ENCODE measurements around the gene PKDREJ.

Gene PKDREJ

GRCh38 chr22:46260038-46260437 is 3.1 kb downstream of the PKDREJ start:
- TF ChIP-seq TAF1 (IDR thresholded peaks at IDR 0.05; ENCODE audit: borderline replicate concordance, insufficient read depth, low read length), result no peak
- TF ChIP-seq SIN3A (IDR thresholded peaks at IDR 0.05; ENCODE audit: borderline replicate concordance, insufficient read depth, low read length), result no peak
- TF ChIP-seq POLR2AphosphoS5 (IDR thresholded peaks at IDR 0.05; ENCODE audit: low read depth, low read length), result no peak
- TF ChIP-seq FOXP2 (optimal IDR thresholded peaks at IDR 0.05; ENCODE audit: borderline replicate concordance, extremely low read depth, extremely low read length, insufficient read depth), result no peak
- TF ChIP-seq REST (IDR thresholded peaks at IDR 0.05; ENCODE audit: insufficient read depth in 1 of 2, low read depth in 2 of 2, low read length in 2 of 2), result no peak

GRCh38 chr22:46259374-46259773 is 3.8 kb downstream of the PKDREJ start:
- TF ChIP-seq POLR2AphosphoS5 (IDR thresholded peaks at IDR 0.05; ENCODE audit: low read depth, low read length), result no peak

GRCh38 chr22:46256358-46256958 is 6.7 kb downstream of the PKDREJ start:
- TF ChIP-seq REST (IDR thresholded peaks at IDR 0.05; ENCODE audit: insufficient read depth in 1 of 2, low read depth in 2 of 2, low read length in 2 of 2) (no peak), TAF1 (IDR thresholded peaks at IDR 0.05; ENCODE audit: borderline replicate concordance, insufficient read depth, low read length) (no peak), SIN3A (IDR thresholded peaks at IDR 0.05; ENCODE audit: borderline replicate concordance, insufficient read depth, low read length) (no peak), POLR2AphosphoS5 (IDR thresholded peaks at IDR 0.05; ENCODE audit: low read depth, low read length) (no peak), FOXP2 (optimal IDR thresholded peaks at IDR 0.05; ENCODE audit: borderline replicate concordance, extremely low read depth, extremely low read length, insufficient read depth) (no peak)

GRCh38 chr22:46251816-46252380 is 11.2 kb downstream of the PKDREJ start:
- TF ChIP-seq FOXP2 (optimal IDR thresholded peaks at IDR 0.05; ENCODE audit: borderline replicate concordance, extremely low read depth, extremely low read length, insufficient read depth), result no peak
- no peak for TF ChIP-seq TAF1 (IDR thresholded peaks at IDR 0.05; ENCODE audit: borderline replicate concordance, insufficient read depth, low read length)
- TF ChIP-seq SIN3A (IDR thresholded peaks at IDR 0.05; ENCODE audit: borderline replicate concordance, insufficient read depth, low read length), result no peak
- TF ChIP-seq POLR2AphosphoS5 (IDR thresholded peaks at IDR 0.05; ENCODE audit: low read depth, low read length), result no peak
- TF ChIP-seq REST (IDR thresholded peaks at IDR 0.05; ENCODE audit: insufficient read depth in 1 of 2, low read depth in 2 of 2, low read length in 2 of 2), result no peak

- no peak for TF ChIP-seq POLR2AphosphoS5 (IDR thresholded peaks at IDR 0.05; ENCODE audit: low read depth, low read length)
- no peak for TF ChIP-seq SIN3A (IDR thresholded peaks at IDR 0.05; ENCODE audit: borderline replicate concordance, insufficient read depth, low read length)
- TF ChIP-seq TAF1 (IDR thresholded peaks at IDR 0.05; ENCODE audit: borderline replicate concordance, insufficient read depth, low read length), result no peak
- TF ChIP-seq REST (IDR thresholded peaks at IDR 0.05; ENCODE audit: insufficient read depth in 1 of 2, low read depth in 2 of 2, low read length in 2 of 2), result no peak
Measured at GRCh38 chr22:46251266-46251665, 11.9 kb downstream of the PKDREJ start.

Data from PFSK-1 (cell line).